AG09309 (cell line): ENCODE measurements around the gene ASZ1.
A peak's percentile ranks its signal among the peaks of the same experiment; 100 is the strongest.

Experiments
- DNase-seq: peaks from one replicate; pipeline ENCODE4 v3.0.0-alpha.2; 2010; ENCODE audit warnings: low read depth
- H3K4me3 ChIP-seq: 2 replicates; pipeline ENCODE4 v1.5.1; 2011; ENCODE audit warnings: mild to moderate bottlenecking, low read depth, low read length, moderate library complexity; ENCODE audit not compliant: control insufficient read depth
- CTCF ChIP-seq: IDR thresholded peaks from 2 replicates; pipeline ENCODE4 v1.5.1; 2011; ENCODE audit warnings: mild to moderate bottlenecking, low read depth, low read length, inconsistent platforms; ENCODE audit not compliant: insufficient read depth, control insufficient read depth; ENCODE audit errors: missing control alignments

The ASZ1 gene

GRCh38 chr7:117403737-117404136 is 23.6 kb downstream of the ASZ1 start:
- TF ChIP-seq CTCF, result no peak
- no peak for DNase-seq

GRCh38 chr7:117402109-117402508 is 25.2 kb downstream of the ASZ1 start:
- no peak overlapping the region for H3K4me3 ChIP-seq
- no peak for DNase-seq
- TF ChIP-seq CTCF, result no peak

More at GRCh38 chr7:117403737-117404136, 23.6 kb downstream of the ASZ1 start:
- no peak overlapping the region for H3K4me3 ChIP-seq

GRCh38 chr7:117401293-117402002 is 25.8 kb downstream of the ASZ1 start:
- no peak for DNase-seq
- no peak overlapping the region for H3K4me3 ChIP-seq
- TF ChIP-seq CTCF, result peak; percentile 30

GRCh38 chr7:117399820-117400422 is 27.4 kb downstream of the ASZ1 start:
- peak; percentile 33 for TF ChIP-seq CTCF
- no peak for DNase-seq

GRCh38 chr7:117395743-117396142 is 31.6 kb downstream of the ASZ1 start:
- no peak for TF ChIP-seq CTCF
- no peak for DNase-seq
- H3K4me3 ChIP-seq, result no peak overlapping the region

More at GRCh38 chr7:117399820-117400422, 27.4 kb downstream of the ASZ1 start:
- H3K4me3 ChIP-seq, result no peak overlapping the region

GRCh38 chr7:117393781-117394180 is 33.5 kb downstream of the ASZ1 start:
- TF ChIP-seq CTCF, result no peak
- H3K4me3 ChIP-seq, result no peak overlapping the region
- no peak for DNase-seq
